T-helper 17 cell (primary cell): ENCODE data around the gene RSPRY1. TPM values are rescaled to one million over a fixed set of nuclear protein-coding genes. Genes with fewer than 3 reads are reported as not detected.

ENCODE experiments used
- ATAC-seq: fragments of 150-1000 bp; cut with Tn5 transposase; 2 replicates; pipeline ENCODE4 v1.10.0; 2021; ENCODE audit warnings: mild to moderate bottlenecking, moderate library complexity
- DNase-seq, 3 donors: peaks; one replicate each; pipeline versions ENCODE4 v3.0.0 to v3.0.0-alpha.2; 2020 to 2021
- H3K9me3 ChIP-seq: one replicate; pipeline ENCODE4 v1.7.0; 2013; ENCODE audit warnings: low read length, mild to moderate bottlenecking; ENCODE audit not compliant: control insufficient read depth, poor library complexity, severe bottlenecking
- H3K27ac Mint-ChIP-seq: one replicate; pipeline ENCODE4 v1.8.0; 2022; ENCODE audit warnings: mild to moderate bottlenecking, moderate library complexity, mixed read lengths
- H3K27me3 Mint-ChIP-seq: one replicate; pipeline ENCODE4 v1.8.0; 2022; ENCODE audit warnings: mixed read lengths
- H3K36me3 Mint-ChIP-seq: one replicate; pipeline ENCODE4 v1.8.0; 2022; ENCODE audit warnings: low read depth, mixed read lengths
- H3K4me1 Mint-ChIP-seq: one replicate; pipeline ENCODE4 v1.8.0; 2022; ENCODE audit warnings: mild to moderate bottlenecking, mixed read lengths
- H3K4me3 Mint-ChIP-seq: one replicate; pipeline ENCODE4 v1.8.0; 2022; ENCODE audit warnings: mild to moderate bottlenecking, moderate library complexity, mixed read lengths
- total RNA-seq, 4 donors: library from RNA in 2 of 4; stranded (reverse) in 2 of 4; gene quantifications; one replicate each; pipeline ENCODE4 v1.2.3 and lab custom pipeline; 2022 to 2026

RSPRY1 gene
- total RNA-seq, 2 donors from 2014 or later = 19.1 to 23.8 TPM

DNA sequence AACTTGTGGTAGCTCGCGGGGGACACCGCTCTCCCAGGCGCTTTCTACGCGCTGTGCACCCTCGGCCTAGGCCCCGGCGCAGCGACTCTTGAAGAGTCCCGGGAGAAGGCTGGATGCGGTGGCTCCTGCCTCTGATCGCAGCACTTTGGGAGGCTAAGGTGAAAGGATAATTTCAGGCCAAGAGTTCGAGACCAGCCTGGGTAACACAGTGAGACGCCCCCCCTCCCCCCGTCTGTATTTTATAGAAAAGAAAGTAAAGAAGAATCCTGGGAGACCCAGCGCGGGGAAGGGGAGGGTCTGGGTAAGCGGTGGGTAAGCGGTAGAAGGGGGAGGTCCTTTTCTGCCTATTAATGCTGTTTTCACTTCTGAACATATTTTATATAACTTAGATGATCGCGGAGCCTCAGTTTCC lies 98.8 kb downstream of the RSPRY1 start:
- DNase-seq (no peak), ATAC-seq (no peak)
- peaks cover 17% of the 10 kb centered on the region for H3K27me3 Mint-ChIP-seq
- H3K4me1 Mint-ChIP-seq = peaks cover 21% of the 10 kb centered on the region
- H3K4me3 Mint-ChIP-seq = peak overlapping the region; percentile 84
- no peaks in the 10 kb centered on the region for H3K9me3 ChIP-seq
- no peaks in the 10 kb centered on the region for H3K36me3 Mint-ChIP-seq
- H3K27ac Mint-ChIP-seq = peak overlapping the region; percentile 53

DNA sequence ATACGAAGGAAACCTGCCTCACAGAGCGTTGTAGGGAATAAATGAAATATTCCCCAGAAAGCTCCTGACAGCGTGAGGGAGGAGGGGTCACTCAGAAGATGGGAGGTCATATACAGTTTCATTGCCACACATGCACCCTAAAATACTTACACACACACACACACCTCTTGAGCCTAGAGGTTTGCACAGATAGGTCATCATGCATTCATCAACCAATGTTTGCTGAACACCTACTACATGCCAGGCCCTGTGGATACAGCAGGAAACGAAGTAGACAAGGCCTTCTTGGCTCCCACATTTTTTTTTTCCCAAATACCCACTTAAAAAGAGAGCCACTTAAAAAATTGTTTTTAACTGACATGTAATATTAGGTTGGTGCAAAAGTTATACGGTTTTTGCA lies 99.2 kb downstream of the RSPRY1 start:
- H3K9me3 ChIP-seq = no peaks in the 10 kb centered on the region
- Mint-ChIP-seq H3K4me1 (peaks cover 17% of the 10 kb centered on the region), H3K36me3 (no peaks in the 10 kb centered on the region), H3K27me3 (peaks cover 17% of the 10 kb centered on the region), H3K27ac (peak overlapping the region; percentile 53), H3K4me3 (peak overlapping the region; percentile 84)
- ATAC-seq (no peak), DNase-seq (no peak)

DNA sequence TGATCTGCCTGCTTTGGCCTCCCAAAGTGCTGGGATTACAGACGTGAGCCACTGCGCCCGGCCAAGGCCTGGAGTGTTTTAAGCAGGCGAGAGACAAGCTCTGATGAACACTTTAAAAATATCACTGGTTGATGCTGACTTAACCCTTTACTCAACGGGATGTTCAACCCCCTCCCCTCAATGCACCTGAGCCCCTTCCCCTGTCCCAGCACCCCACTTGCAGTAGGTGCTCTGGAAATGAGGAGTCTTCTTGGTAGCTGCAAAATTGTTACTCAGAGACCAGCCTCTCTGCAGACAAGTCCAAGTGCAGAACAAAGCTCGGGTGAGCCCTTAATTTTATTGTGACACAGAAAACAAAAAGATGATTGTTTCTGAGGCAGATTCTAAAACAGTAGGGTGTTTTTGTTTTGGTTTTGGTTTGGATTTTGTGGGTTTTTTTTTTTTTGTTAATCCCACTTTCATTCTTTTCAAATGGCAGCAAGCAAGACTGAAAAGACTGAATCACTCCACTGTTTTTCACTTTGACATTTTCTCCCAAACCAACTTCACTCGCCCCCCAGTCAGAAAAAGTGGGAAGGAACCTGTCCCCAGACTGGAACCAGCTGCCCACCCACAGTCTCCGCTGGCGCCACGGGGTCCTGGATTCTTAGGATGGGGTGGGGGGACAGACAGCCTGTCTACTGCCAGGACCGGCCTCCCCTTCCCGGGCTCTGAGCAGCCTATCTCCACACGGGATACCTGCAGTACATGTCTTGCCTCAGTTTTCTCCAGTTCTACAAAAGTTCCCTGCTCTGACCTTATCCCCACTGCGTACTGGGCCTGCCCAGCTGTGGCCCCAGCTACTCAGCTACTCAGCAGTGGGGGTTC lies 103.5 kb downstream of the RSPRY1 start:
- Mint-ChIP-seq H3K4me3 (no peak overlapping the region), H3K36me3 (no peaks in the 10 kb centered on the region), H3K4me1 (peaks cover 6% of the 10 kb centered on the region), H3K27me3 (peaks cover 8% of the 10 kb centered on the region), H3K27ac (no peak overlapping the region)
- H3K9me3 ChIP-seq = no peaks in the 10 kb centered on the region
- no peak for ATAC-seq
- no peak for DNase-seq

Other genes starting within 250 kb of the RSPRY1 start
- gene CETP, start 224.4 kb upstream of the RSPRY1 start, total RNA-seq = 1 to 10 TPM in 1 of 2 donors, not detected in 1; 2.3 TPM
- gene NLRC5, start 196.8 kb upstream of the RSPRY1 start, total RNA-seq = 100 to 1,000 TPM; 381 to 578 TPM
- 1 to 10 TPM; 2.4 to 4.4 TPM for gene CPNE2, start 93.7 kb upstream of the RSPRY1 start, total RNA-seq
- 100 to 1,000 TPM; 109 to 118 TPM for gene PSME3IP1, start 290 bp upstream of the RSPRY1 start, total RNA-seq
- gene ARL2BP, start 58.9 kb downstream of the RSPRY1 start, total RNA-seq = 10 to 100 TPM; 37.0 to 39.6 TPM
- under 1 TPM; 0.16 to 0.75 TPM for gene PLLP, start 98.3 kb downstream of the RSPRY1 start, total RNA-seq
- not detected for gene CCL22, start 172.5 kb downstream of the RSPRY1 start, total RNA-seq
- gene CX3CL1, start 186.2 kb downstream of the RSPRY1 start, total RNA-seq = not detected
- gene CCL17, start 218.4 kb downstream of the RSPRY1 start, total RNA-seq = not detected